Sigmoid colon (tissue), 4 donors: ENCODE data around the gene NOL7.

ENCODE experiments used
- EP300 ChIP-seq, 4 donors: sonication (generic); formaldehyde crosslinking; IDR thresholded peaks; one replicate each; pipeline ENCODE4 v1.6.1; 2017; ENCODE audit warnings: antibody characterized with exemption in 4 of 4
- POLR2A ChIP-seq, 2 donors: fragments of 450-650 bp; IDR thresholded peaks; one replicate each; pipeline ENCODE4 v1.6.1; 2016; ENCODE audit warnings: antibody characterized with exemption in 2 of 2, mild to moderate bottlenecking in 2 of 2, moderate library complexity in 2 of 2

GRCh38 chr6:13649393-13649792 is 34.3 kb downstream of the NOL7 start:
- TF ChIP-seq EP300 (IDR thresholded peaks at IDR 0.05), result no peak
- TF ChIP-seq POLR2A (IDR thresholded peaks at IDR 0.05), result no peak
